Measurements from ENCODE around the gene C18orf54.

- TF ChIP-seq POLR2A (IDR thresholded peaks at IDR 0.05): no peak
- TF ChIP-seq, protein P1, sequence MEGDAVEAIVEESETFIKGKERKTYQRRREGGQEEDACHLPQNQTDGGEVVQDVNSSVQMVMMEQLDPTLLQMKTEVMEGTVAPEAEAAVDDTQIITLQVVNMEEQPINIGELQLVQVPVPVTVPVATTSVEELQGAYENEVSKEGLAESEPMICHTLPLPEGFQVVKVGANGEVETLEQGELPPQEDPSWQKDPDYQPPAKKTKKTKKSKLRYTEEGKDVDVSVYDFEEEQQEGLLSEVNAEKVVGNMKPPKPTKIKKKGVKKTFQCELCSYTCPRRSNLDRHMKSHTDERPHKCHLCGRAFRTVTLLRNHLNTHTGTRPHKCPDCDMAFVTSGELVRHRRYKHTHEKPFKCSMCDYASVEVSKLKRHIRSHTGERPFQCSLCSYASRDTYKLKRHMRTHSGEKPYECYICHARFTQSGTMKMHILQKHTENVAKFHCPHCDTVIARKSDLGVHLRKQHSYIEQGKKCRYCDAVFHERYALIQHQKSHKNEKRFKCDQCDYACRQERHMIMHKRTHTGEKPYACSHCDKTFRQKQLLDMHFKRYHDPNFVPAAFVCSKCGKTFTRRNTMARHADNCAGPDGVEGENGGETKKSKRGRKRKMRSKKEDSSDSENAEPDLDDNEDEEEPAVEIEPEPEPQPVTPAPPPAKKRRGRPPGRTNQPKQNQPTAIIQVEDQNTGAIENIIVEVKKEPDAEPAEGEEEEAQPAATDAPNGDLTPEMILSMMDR (IDR thresholded peaks at IDR 0.05): no peak
- TF ChIP-seq EP300 (IDR thresholded peaks at IDR 0.05; ENCODE audit: low read depth): no peak
- no peak for TF ChIP-seq POLR2AphosphoS5 (IDR thresholded peaks at IDR 0.05)
Measured at GRCh38 chr18:54329787-54330186, 27.9 kb upstream of the C18orf54 start.
